ENCODE data around the gene TRIM46.

DNA sequence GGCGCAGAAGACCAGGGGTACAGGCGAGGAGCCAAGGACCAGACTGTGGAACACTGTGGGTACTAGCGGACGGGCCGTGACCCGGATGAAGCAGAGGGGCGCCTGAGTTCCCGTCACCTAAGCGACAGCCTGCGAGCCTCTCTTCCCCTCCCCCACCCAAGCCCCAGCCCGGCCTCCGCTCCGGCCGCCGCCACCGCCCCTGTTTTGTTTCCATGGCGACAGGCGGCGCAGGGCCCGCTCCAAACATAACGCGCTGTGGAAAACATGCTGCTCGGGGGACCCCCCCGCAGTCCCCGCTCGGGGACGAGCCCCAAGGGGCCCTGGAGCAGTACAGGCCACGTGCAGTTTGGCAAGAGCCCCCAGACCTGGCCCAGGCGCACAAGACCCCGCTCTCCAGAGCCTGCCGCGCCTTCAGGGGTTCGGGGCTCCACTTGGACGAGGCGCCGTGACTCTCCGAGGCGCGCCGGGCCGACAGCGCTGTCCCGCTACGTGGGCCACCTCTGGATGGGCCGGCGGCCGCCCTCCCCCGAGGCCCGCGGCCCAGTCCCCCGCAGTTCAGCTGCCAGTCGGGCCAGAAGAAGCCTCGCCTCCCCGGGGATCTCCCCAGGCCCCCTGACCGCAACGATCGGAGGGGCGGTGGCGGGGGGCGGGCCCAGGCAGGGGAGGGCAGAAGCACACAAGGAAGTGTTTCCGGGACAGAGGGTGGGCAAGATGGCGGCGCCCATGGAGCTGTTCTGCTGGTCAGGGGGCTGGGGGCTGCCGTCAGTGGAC lies 35.1 kb downstream of the TRIM46 start, which contains the start of gene MTX1:
- TF ChIP-seq, protein P1, sequence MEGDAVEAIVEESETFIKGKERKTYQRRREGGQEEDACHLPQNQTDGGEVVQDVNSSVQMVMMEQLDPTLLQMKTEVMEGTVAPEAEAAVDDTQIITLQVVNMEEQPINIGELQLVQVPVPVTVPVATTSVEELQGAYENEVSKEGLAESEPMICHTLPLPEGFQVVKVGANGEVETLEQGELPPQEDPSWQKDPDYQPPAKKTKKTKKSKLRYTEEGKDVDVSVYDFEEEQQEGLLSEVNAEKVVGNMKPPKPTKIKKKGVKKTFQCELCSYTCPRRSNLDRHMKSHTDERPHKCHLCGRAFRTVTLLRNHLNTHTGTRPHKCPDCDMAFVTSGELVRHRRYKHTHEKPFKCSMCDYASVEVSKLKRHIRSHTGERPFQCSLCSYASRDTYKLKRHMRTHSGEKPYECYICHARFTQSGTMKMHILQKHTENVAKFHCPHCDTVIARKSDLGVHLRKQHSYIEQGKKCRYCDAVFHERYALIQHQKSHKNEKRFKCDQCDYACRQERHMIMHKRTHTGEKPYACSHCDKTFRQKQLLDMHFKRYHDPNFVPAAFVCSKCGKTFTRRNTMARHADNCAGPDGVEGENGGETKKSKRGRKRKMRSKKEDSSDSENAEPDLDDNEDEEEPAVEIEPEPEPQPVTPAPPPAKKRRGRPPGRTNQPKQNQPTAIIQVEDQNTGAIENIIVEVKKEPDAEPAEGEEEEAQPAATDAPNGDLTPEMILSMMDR (conservative IDR thresholded peaks at IDR 0.05; ENCODE audit: low read depth, low read length) = no peak
- TF ChIP-seq EZH2 (IDR thresholded peaks at IDR 0.05; ENCODE audit: low read length, unreplicated experiment) = no peak

Data from PC-3 (cell line).